ENCODE results near the gene FLAD1.

- TF ChIP-seq ELF4 (CRISPR knock-in tag; IDR thresholded peaks at IDR 0.05; ENCODE audit: low read depth): no peak
- TF ChIP-seq CTCF (IDR thresholded peaks at IDR 0.05): no peak
Measured at GRCh38 chr1:154934358-154934948, 48.7 kb upstream of the FLAD1 start.
